Central memory CD8-positive, alpha-beta T cell (primary cell): ENCODE results near the gene CNN2.

Experiments used
- ATAC-seq: fragments of 150-1000 bp; cut with Tn5 transposase; replicated peaks from 2 replicates; pipeline ENCODE4 v1.10.0; 2022; ENCODE audit warnings: mild to moderate bottlenecking, moderate FRiP score, moderate number of reproducible peaks; ENCODE audit not compliant: poor library complexity, severe bottlenecking; ENCODE audit errors: extremely low read depth
- DNase-seq, 2 donors: peaks; one replicate each; pipeline ENCODE4 v3.0.0; 2021; ENCODE audit warnings: low spot score in 2 of 2
- H3K27ac Mint-ChIP-seq: one replicate; pipeline ENCODE4 v1.8.0; 2022; ENCODE audit warnings: low read depth, mild to moderate bottlenecking, moderate library complexity, mixed read lengths
- H3K27me3 Mint-ChIP-seq: one replicate; pipeline ENCODE4 v1.8.0; 2022; ENCODE audit warnings: mixed read lengths
- H3K36me3 Mint-ChIP-seq: one replicate; pipeline ENCODE4 v1.8.0; 2022; ENCODE audit warnings: mild to moderate bottlenecking, moderate library complexity, mixed read lengths; ENCODE audit not compliant: insufficient read depth
- H3K4me1 Mint-ChIP-seq: one replicate; pipeline ENCODE4 v1.8.0; 2022; ENCODE audit warnings: mixed read lengths
- H3K4me3 Mint-ChIP-seq: one replicate; pipeline ENCODE4 v1.8.0; 2022; ENCODE audit warnings: mild to moderate bottlenecking, moderate library complexity, mixed read lengths
- H3K9me3 Mint-ChIP-seq: one replicate; pipeline ENCODE4 v1.8.0; 2022; ENCODE audit warnings: mixed read lengths

The CNN2 gene

DNA sequence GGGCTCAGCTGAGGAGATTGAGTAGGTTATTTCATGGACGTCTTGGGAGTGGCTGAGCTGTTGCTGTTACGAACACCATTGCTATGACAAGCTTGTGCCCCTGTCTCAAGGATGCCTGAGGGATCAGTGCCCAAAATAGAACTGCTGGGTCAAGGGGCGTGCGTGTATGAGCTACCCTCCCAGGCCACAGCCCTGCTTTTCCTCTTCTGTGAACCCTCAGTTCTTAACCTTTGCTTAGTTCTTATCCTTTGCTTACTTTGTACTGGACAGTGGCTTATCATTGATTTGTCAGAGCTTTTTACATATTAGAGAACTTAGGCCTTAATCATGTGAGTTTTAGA is 49.6 kb downstream of the CNN2 start:
- no peaks in the 10 kb centered on the region for H3K27me3 Mint-ChIP-seq
- H3K36me3 Mint-ChIP-seq, result peaks cover 90% of the 10 kb centered on the region
- peak overlapping the region; percentile 69 for H3K4me3 Mint-ChIP-seq
- DNase-seq (no peak), ATAC-seq (no peak)
- H3K27ac Mint-ChIP-seq, result peak overlapping the region; percentile 96
- no peaks in the 10 kb centered on the region for H3K9me3 Mint-ChIP-seq
- peaks cover 44% of the 10 kb centered on the region for H3K4me1 Mint-ChIP-seq

DNA sequence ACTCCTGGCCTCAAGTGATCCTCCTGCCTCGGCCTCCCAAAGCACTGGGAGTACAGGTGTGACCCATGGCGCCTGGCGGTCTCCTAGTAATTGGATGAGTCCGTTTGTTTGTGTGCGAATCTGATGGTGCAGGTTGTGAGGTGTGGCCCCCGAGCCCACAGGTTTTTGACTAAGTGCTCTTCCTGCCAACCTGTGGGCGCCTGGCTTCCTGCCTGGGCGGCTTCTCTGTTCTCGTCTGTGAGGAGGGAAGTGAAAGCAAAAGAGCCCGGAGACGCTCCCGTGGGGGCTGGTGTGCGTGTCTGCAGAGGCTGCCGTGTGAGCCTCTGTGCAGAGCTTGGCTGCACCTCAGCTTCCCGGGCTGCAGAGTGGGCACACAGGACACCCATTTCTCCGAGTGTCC is 50.5 kb downstream of the CNN2 start:
- ATAC-seq (peak; percentile 86), DNase-seq (peak; percentile 78 to 92)
- H3K9me3 Mint-ChIP-seq, result no peaks in the 10 kb centered on the region
- H3K36me3 Mint-ChIP-seq, result peaks cover 94% of the 10 kb centered on the region
- peak overlapping the region; percentile 96 for H3K27ac Mint-ChIP-seq
- H3K4me1 Mint-ChIP-seq, result peaks cover 43% of the 10 kb centered on the region
- H3K27me3 Mint-ChIP-seq, result no peaks in the 10 kb centered on the region
- H3K4me3 Mint-ChIP-seq, result peak overlapping the region; percentile 83

DNA sequence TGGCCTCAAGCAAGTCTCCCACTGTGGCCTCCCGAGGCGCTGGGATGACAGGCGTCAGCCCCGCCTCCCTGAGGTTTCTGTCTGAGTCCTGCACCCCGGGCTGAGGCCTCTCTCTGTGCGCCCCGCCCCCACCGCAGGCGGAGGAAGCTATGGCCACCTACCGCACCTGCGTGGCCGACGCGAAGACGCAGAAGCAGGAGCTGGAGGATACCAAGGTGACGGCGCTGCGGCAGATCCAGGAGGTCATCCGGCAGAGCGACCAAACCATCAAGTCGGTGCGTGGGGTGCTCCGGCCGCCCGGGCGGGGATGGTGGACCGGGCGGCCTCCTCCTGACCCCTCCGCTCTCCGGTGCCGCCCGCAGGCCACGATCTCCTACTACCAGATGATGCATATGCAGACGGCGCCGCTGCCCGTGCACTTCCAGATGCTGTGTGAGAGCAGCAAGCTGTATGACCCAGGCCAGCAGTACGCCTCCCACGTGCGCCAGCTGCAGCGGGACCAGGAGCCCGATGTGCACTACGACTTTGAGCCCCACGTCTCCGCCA is 53.2 kb downstream of the CNN2 start:
- Mint-ChIP-seq H3K27me3 (no peaks in the 10 kb centered on the region), H3K9me3 (no peaks in the 10 kb centered on the region), H3K27ac (peak overlapping the region; percentile 96), H3K4me1 (peaks cover 31% of the 10 kb centered on the region), H3K4me3 (peak overlapping the region; percentile 83), H3K36me3 (peaks cover 94% of the 10 kb centered on the region)
- DNase-seq (no peak), ATAC-seq (no peak)

DNA sequence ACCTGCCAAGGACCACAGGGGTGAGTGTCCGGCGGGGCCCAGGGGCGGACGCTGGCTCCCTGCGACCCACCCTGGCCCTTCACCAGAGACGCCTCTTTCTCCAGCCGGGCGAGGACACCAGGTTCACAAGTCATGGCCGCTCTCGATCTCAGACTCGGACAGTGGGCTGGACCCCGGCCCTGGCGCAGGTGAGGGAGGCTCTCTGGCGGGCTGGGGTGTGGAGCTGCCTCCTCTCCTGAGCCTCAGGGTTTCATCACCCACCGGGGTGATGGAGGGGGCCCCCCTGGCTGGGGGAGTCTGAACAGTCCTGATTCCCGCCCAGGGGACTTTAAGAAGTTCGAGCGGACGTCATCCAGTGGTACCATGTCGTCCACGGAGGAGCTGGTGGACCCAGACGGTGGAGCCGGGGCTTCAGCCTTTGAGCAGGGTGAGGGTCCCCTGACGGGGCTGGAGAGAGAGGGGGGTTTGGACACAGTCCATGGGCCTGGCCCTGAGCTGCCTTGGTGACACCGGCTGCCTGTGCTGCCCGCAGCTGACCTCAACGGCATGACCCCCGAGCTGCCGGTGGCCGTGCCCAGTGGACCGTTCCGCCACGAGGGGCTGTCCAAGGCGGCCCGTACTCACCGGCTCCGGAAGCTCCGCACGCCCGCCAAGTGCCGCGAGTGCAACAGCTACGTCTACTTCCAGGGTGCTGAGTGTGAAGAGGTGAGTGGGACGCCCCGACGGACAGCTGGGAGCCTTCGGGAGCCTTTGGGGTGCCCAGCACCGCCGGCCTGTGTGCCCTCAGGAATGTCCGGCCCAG is 54.2 kb downstream of the CNN2 start:
- H3K4me3 Mint-ChIP-seq, result peak overlapping the region; percentile 83
- H3K9me3 Mint-ChIP-seq, result no peaks in the 10 kb centered on the region
- peaks cover 94% of the 10 kb centered on the region for H3K36me3 Mint-ChIP-seq
- DNase-seq, result no peak
- no peak for ATAC-seq
- no peaks in the 10 kb centered on the region for H3K27me3 Mint-ChIP-seq
- peak overlapping the region; percentile 96 for H3K27ac Mint-ChIP-seq
- H3K4me1 Mint-ChIP-seq, result peaks cover 37% of the 10 kb centered on the region

DNA sequence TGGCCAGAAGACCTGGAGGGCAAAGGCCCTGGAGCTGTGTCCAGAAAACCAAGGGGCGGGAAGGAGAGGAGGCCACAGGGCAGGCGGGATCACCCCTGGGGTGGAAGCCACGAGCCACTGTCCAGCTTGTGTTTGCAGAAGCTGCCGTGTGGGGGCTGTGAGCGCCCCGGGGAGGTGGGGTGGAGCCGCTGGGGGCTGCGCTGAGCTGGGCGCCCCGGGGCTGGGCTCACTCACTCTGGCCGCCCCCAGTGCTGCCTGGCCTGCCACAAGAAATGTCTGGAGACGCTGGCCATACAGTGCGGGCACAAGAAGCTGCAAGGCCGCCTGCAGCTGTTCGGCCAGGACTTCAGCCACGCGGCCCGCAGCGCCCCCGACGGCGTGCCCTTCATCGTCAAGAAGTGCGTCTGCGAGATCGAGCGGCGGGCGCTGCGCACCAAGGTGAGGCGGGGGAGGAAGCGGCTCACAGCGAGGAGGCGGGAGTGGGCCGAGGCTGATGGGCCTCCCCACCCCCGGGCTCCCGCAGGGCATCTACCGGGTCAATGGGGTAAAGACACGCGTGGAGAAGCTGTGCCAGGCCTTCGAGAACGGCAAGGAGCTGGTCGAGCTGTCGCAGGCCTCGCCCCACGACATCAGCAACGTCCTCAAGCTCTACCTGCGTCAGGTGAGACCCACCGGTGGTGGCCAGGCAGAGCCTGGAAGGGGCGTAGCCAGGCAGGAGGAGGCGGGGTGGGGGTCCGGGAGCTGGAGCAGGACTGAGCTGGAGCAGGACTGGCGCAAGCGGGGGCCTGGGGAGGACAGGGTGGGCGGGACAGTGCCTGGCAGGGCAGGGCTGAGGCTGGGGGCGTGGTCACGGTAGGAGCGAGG is 55.1 kb downstream of the CNN2 start:
- Mint-ChIP-seq H3K4me1 (peaks cover 32% of the 10 kb centered on the region), H3K27me3 (no peaks in the 10 kb centered on the region), H3K9me3 (no peaks in the 10 kb centered on the region), H3K36me3 (peaks cover 94% of the 10 kb centered on the region), H3K4me3 (peak overlapping the region; percentile 83), H3K27ac (peak overlapping the region; percentile 96)
- no peak for DNase-seq
- no peak for ATAC-seq

DNA sequence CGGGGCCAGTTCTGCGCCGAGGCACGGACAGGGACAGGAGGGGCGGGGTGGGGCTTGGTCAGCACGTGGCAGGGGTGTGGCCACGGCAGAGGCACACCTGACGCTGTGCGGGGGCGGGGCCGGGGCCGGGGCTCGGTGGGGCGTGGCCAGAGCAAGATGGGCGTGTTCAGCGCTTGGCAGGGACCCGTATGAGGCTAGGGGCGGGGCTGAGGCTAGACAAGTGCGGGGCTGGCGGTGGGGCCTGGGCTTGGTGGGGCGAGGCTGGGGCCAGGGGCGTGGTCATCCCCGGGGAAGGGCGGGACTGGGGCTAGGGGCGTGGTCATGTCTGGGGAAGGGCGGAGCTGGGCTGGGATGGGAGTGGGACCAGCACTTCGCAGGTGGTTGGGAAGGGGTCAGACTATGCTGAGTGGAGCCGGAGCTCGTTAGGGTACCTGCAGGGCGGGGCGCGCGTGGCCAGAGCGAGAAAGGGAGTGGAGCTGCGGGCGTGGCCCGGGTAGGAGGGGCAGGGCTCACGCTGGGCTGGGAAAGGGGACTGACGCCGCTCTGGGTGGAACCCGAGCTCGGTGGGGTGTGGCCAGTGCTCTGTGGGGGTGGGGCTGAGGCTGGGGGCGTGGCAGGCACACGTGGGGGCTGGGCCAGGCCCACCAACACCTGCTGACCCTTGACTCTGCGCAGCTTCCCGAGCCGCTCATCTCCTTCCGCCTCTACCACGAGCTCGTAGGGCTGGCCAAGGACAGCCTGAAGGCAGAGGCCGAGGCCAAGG is 55.9 kb downstream of the CNN2 start:
- Mint-ChIP-seq H3K4me1 (peaks cover 26% of the 10 kb centered on the region), H3K36me3 (peaks cover 94% of the 10 kb centered on the region), H3K9me3 (no peaks in the 10 kb centered on the region), H3K27me3 (no peaks in the 10 kb centered on the region), H3K27ac (peak overlapping the region; percentile 96), H3K4me3 (peak overlapping the region; percentile 83)
- ATAC-seq (peak; percentile 68), DNase-seq (peak; percentile 66 to 76)

DNA sequence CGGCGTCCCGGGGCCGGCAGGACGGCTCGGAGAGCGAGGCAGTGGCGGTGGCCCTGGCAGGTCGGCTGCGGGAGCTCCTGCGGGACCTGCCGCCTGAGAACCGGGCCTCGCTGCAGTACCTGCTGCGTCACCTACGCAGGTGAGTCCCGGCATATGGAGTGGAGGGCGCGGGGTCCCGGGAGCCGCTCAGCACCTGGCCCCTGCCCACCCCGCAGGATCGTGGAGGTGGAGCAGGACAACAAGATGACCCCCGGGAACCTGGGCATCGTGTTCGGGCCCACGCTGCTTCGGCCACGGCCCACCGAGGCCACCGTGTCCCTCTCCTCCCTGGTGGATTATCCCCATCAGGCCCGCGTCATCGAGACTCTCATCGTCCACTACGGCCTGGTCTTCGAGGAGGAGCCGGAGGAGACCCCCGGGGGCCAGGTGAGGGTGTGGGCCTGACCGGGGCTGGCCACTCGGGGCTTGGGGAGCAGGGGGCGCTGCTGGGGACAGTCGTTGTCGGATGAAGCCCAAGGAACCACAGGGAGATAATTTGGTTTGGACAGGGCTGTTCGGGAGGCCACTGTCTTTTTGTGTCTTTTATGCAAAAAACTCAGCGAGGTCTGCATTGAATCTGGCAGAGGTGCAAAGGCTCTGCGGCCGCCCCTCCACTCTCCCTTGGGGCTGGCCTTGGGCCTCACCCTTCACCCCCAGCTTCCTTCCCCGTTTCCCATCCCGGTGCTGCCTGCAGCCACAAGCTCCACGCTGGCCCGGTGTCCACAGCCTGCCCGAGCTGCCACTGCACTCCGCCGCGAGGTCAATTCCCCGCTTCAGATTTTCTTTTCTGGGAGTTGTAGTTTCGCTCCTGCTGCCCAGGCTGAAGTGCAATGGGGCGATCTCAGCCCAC is 56.8 kb downstream of the CNN2 start:
- peak overlapping the region; percentile 46 for H3K4me3 Mint-ChIP-seq
- no peak for DNase-seq
- peak overlapping the region; percentile 78 for H3K27ac Mint-ChIP-seq
- ATAC-seq, result no peak
- no peaks in the 10 kb centered on the region for H3K9me3 Mint-ChIP-seq
- H3K36me3 Mint-ChIP-seq, result peaks cover 95% of the 10 kb centered on the region
- no peaks in the 10 kb centered on the region for H3K27me3 Mint-ChIP-seq
- H3K4me1 Mint-ChIP-seq, result peaks cover 34% of the 10 kb centered on the region

DNA sequence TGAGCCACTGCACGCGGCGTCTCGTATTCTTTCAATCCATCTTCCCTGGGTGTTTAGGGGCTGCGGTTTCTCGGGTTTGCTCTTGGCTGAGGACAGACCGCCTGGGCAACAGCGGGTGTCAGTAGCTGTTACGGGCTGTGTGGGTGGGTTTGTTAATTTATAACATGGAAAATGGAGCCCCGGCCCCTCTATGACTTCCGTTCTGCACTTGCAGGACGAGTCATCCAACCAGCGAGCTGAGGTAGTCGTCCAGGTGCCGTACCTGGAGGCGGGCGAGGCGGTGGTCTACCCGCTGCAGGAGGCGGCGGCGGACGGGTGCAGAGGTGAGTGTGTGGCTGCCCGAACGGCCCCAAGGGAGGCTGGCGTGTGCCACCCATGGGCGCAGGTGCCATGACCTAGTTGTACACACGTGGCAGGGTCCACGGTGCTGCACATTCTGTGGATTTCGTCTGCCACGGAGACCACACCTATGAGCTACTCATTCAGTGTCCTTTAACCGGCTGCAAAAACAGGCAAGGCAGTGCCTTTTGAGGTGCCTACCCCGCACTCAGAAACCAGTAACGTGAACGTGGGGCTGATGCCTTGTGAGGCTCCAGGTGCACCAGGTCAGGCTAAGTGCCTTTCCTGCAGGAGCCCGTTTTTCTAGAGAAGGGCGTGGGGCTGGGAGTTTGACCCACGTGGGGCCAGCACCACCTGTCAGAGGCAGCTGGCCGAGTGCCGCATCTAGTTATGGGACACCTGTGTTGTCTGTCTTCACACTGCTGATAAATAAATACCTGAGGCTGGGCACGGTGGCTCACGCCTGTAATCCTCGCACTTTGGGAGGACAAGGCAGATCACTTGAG is 57.8 kb downstream of the CNN2 start:
- Mint-ChIP-seq H3K9me3 (no peaks in the 10 kb centered on the region), H3K36me3 (peaks cover 93% of the 10 kb centered on the region), H3K27me3 (no peaks in the 10 kb centered on the region), H3K4me1 (peaks cover 39% of the 10 kb centered on the region), H3K27ac (peak overlapping the region; percentile 92), H3K4me3 (peak overlapping the region; percentile 65)
- ATAC-seq, result no peak
- no peak for DNase-seq

DNA sequence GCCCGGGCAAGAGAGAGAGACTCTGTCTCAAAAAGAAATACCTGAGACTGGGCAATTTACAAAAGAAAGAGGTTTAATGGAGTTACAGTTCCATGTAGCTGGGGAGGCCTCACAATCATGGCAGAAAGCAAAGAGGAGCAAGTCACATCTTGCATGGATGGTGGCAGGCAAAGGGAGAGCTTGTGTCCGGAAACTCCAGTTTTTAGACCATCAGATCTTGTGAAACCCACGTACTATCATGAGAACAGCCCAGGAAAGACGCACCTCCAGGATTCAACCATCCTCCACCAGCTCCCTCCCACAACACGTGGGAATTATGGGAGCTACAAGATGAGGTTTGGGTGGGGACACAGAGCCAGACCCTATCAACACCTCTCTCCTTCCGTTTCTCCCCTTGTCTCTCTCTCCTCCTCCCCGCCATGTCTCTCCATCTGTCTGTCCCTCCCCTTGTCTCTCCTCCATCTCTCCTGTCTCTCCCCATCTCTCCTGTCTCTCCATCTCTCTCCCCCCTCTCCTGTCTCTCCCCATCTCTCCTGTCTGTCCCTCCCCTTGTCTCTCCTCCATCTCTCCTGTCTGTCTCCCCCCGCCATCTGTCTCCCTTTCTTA is 58.7 kb downstream of the CNN2 start:
- H3K9me3 Mint-ChIP-seq, result no peaks in the 10 kb centered on the region
- H3K36me3 Mint-ChIP-seq, result peaks cover 92% of the 10 kb centered on the region
- no peak for DNase-seq
- peaks cover 39% of the 10 kb centered on the region for H3K4me1 Mint-ChIP-seq
- no peaks in the 10 kb centered on the region for H3K27me3 Mint-ChIP-seq
- ATAC-seq, result no peak
- H3K27ac Mint-ChIP-seq, result peak overlapping the region; percentile 92
- peak overlapping the region; percentile 65 for H3K4me3 Mint-ChIP-seq

DNA sequence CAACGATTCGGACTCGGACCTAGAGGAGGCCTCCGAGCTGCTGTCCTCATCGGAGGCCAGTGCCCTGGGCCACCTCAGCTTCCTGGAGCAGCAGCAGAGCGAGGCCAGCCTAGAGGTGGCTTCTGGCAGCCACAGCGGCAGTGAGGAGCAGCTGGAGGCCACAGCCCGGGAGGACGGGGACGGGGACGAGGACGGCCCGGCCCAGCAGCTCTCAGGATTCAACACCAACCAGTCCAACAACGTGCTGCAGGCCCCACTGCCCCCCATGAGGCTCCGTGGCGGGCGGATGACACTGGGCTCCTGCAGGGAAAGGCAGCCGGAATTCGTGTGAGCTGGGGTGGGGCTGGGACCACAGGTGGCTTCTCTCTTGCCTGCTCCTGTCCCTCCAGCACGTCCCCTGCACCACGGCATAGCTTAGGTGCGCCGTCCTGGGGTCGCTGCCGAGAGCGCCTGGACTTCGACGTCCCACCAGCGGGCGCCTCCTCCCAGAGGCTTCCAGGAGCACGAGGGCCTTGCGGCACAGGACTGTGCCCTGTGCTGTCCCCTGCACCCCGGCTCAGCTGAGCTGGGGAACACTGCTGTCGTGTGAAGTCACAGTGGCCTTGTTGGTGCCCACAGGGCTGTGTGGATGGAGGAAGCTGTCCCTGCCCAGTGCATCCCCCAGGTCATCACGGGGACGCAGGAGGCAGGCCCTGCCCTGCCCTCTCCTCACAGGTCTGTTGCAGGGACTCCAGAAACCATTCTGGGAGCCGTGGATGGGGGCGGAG is 59.5 kb downstream of the CNN2 start:
- Mint-ChIP-seq H3K27ac (peak overlapping the region; percentile 92), H3K36me3 (peaks cover 90% of the 10 kb centered on the region), H3K9me3 (no peaks in the 10 kb centered on the region), H3K4me3 (peak overlapping the region; percentile 65), H3K4me1 (peaks cover 37% of the 10 kb centered on the region), H3K27me3 (no peaks in the 10 kb centered on the region)
- ATAC-seq (no peak), DNase-seq (no peak)
